Measurements from ENCODE around the gene TRAM2.

- TF ChIP-seq CTCF (IDR thresholded peaks at IDR 0.05) (no peak), POLR2A (IDR thresholded peaks at IDR 0.05) (no peak), POLR2AphosphoS5 (IDR thresholded peaks at IDR 0.05) (no peak)
These were observed 82.4 kb downstream of the TRAM2 start for GRCh38 chr6:52494298-52495072.
